GM12878 (cell line): ENCODE measurements around the gene NFAM1. TPM values are rescaled to one million over a fixed set of nuclear protein-coding genes. Genes with fewer than 3 reads are reported as not detected.
A peak's percentile ranks its signal among the peaks of the same experiment; 100 is the strongest.

Experiments used
- ATAC-seq: fragments of 200-7000 bp; cut with Tn5 transposase; 3 replicates; pipeline ENCODE4 v1.9.1; 2020; ENCODE audit warnings: mild to moderate bottlenecking, moderate library complexity
- BruUV-seq: library from RNA; stranded (reverse); fragments of 400-500 nt; replicated peaks from 2 replicates; lab custom pipeline; 2021; lab: Mats Ljungman, UMichigan
- CTCF ChIA-PET: fragments of 300-600 bp; sonication (Branson Sonifier 250); formaldehyde crosslinking; extraction: SDS; loops from one replicate; lab custom pipeline; 2021; ENCODE audit warnings: inconsistent platforms; lab: Yijun Ruan, JAX
- POLR2A ChIA-PET: fragments of 350-600 bp; formaldehyde crosslinking; extraction: SDS; loops from one replicate; lab custom pipeline; 2021; ENCODE audit warnings: inconsistent platforms; lab: Charles Lee
- RAD21 ChIA-PET: fragments of 300-600 bp; sonication (Branson Sonifier 250); formaldehyde crosslinking; loops from one replicate; lab custom pipeline; 2023; ENCODE audit warnings: antibody characterized with exemption; ENCODE audit not compliant: unreplicated experiment; lab: Charles Lee
- SMC1A ChIA-PET: fragments of 300-600 bp; sonication (Branson Sonifier 250); formaldehyde crosslinking; loops from one replicate; lab custom pipeline; 2023; ENCODE audit not compliant: unreplicated experiment, uncharacterized antibody; lab: Charles Lee
- DNase-seq: peaks from one replicate; pipeline ENCODE4 v3.0.0-alpha.2; 2011; ENCODE audit warnings: low read depth, low spot score
- FAIRE-seq: peaks from 3 replicates; lab custom pipeline; 2011; peaks lifted over from hg19 to GRCh38; lab: Jason Lieb, UNC
- H2AFZ ChIP-seq: 2 replicates; pipeline ENCODE4 v1.6.0; 2011; ENCODE audit warnings: low read depth, low read length, control low read depth; ENCODE audit not compliant: control insufficient read depth
- H3K27ac ChIP-seq: 2 replicates; pipeline ENCODE4 v1.5.1; 2011; ENCODE audit warnings: control low read depth; ENCODE audit not compliant: control insufficient read depth, insufficient read depth
- H3K27me3 ChIP-seq, 2 experiments: replicated peaks in 1 of 2; 2 replicates each; pipeline versions ENCODE4 v1.6.0 to v1.6.1; 2011; ENCODE audit warnings: low read length in 1 of 2; ENCODE audit not compliant: control insufficient read depth in 2 of 2, insufficient read depth in 2 of 2
- H3K36me3 ChIP-seq, 2 experiments: 2 replicates each; pipeline ENCODE4 v1.5.1; 2011; ENCODE audit warnings: low read length in 1 of 2; ENCODE audit not compliant: control insufficient read depth in 2 of 2, insufficient read depth in 2 of 2
- H3K4me1 ChIP-seq: 2 replicates; pipeline ENCODE4 v1.6.1; 2011; ENCODE audit warnings: mild to moderate bottlenecking, low read length, moderate library complexity, mixed read lengths; ENCODE audit not compliant: control insufficient read depth, insufficient read depth
- H3K4me2 ChIP-seq: 2 replicates; pipeline ENCODE4 v1.6.0; 2011; ENCODE audit warnings: control low read depth; ENCODE audit not compliant: control insufficient read depth, insufficient read depth
- H3K4me3 ChIP-seq: fragments of 200-600 bp; sonication (generic); 2 replicates; pipeline ENCODE4 v1.5.1; 2016
- H3K79me2 ChIP-seq: 2 replicates; pipeline ENCODE4 v1.6.0; 2011; ENCODE audit warnings: low read length; ENCODE audit not compliant: control insufficient read depth, insufficient read depth
- H3K9ac ChIP-seq: 2 replicates; pipeline ENCODE4 v1.8.0; 2011; ENCODE audit warnings: low read length, control low read depth, mixed read lengths; ENCODE audit not compliant: control insufficient read depth, insufficient read depth
- H3K9me3 ChIP-seq: replicated peaks from 3 replicates; pipeline ENCODE4 v1.5.1; 2011; ENCODE audit warnings: mild to moderate bottlenecking, low read length; ENCODE audit not compliant: control insufficient read depth, insufficient read depth
- H4K20me1 ChIP-seq: 2 replicates; pipeline ENCODE4 v1.6.0; 2011; ENCODE audit not compliant: control insufficient read depth, insufficient read depth
- DPF2 ChIP-seq: fragments of 450-650 bp; IDR thresholded peaks from 2 replicates; pipeline ENCODE4 v1.6.1; 2017; ENCODE audit warnings: mild to moderate bottlenecking
- WGBS: methylation state at CpG from one replicate; pipeline ENCODE4 v1.1.6; 2016; ENCODE audit warnings: low lambda C conversion rate; ENCODE audit not compliant: insufficient replicate concordance, insufficient coverage; ENCODE audit errors: missing lambda C conversion rate; 5-methylcytosine and 5-hydroxymethylcytosine counted together
- in situ Hi-C: fragments of 300-500 bp; cut with MboI; formaldehyde crosslinking; loops from 9 replicates; pipeline ENCODE4 v1.14.3; 2018; ENCODE audit warnings: mixed read lengths
- intact Hi-C: fragments of 100-400 bp; cut with micrococcal nuclease; formaldehyde crosslinking; loops from one replicate; pipeline ENCODE4 v1.14.2; 2022; ENCODE audit not compliant: unreplicated experiment
- polyA plus RNA-seq, 11 experiments: library from polyadenylated mRNA; depleted of rRNA in 4 of 11; unstranded in 6 of 11; stranded (reverse) in 5 of 11; fragments of >200 nt; fragmentation: Nextera tagmentation in 4 of 11; fragmentation: Illumina TruSeq in 1 of 11; extraction: Ambion mirVana in 4 of 11; extraction: Trizol in 1 of 11; gene quantifications; 1 replicate in 1 of 11; 2 replicates in 10 of 11; pipeline versions ENCODE4 v1.2.1 to v1.2.3, GENCODE V29; 2011 to 2016; ENCODE audit warnings: inconsistent platforms in 2 of 11, missing spikeins in 2 of 11, low read depth in 1 of 11
- total RNA-seq, 4 experiments: library from RNA; depleted of rRNA in 3 of 4; stranded (reverse); fragments of >200 nt in 3 of 4; fragmentation: Illumina TruSeq in 1 of 4; extraction: Trizol in 1 of 4; gene quantifications; 2 replicates each; pipeline versions ENCODE4 v1.2.1 to v1.2.3, GENCODE V29; 2013 to 2021
- TF ChIP-seq, protein P1 (sequence below): fragments of 450-650 bp; IDR thresholded peaks from 2 replicates; pipeline ENCODE4 v1.6.1; 2017; ENCODE audit warnings: mild to moderate bottlenecking, moderate library complexity

Gene NFAM1
- total and polyA plus RNA-seq, 10 of the 15 experiments (the other 5 are each of a cell fraction or from before 2014, with no cell fraction given), result 0.13 to 1.3 (median 0.24) TPM; not detected in 3

DNA sequence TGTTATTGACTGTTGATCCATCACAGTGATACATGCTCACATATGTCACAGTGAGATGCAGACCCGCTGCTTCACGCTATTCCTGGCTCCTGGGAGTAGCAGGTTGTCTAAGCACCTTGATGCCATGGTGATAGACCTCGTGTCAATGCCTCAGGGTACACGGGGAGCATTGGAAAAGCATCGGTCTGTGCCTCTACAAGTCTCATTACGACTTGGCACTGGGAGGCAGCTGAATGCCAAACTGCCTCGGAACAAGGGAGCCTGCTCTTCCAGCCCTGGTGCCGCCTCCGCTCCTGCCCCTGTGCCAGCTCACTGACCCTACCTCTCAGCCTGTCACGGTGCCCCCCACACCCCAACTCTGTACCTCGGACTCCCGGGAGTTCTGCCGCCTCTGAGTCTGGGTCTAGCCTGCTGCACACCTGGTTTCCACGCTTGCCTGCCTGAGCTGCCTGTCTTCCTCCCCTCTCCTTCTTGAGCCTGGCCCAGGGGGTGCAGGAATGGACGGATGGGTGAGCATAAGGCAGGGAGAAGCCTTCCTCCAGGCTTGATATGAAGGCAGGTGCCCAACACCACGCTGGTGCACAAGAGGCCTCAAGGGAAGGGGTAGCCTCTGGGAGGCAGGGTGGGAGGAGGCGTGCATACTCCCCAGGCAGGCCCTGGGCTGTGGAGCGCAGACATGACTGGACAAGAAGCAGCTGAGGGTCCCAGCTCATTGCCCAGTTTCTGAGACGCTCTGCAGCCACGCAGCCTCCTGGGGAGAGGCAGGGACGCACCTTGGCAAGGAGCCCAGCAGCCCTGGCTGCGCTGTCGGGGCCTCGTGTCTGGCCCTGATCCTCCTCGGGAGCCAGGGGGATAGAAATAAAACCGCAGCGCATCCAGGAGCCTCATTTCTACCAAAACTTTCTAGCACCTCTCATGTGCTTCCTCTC lies 1.8 kb upstream of the NFAM1 start:
- no peak overlapping the region for H3K4me3 ChIP-seq
- no peaks in the 10 kb centered on the region for H4K20me1 ChIP-seq
- BruUV-seq, result no TSS peak
- in situ Hi-C loops (no loop called here), intact Hi-C loops (no loop called here)
- ChIA-PET RAD21 (interaction anchor here (0.8 to 12.1 kb wide), 6 partner anchors 11 to 264 kb away, joined by 3 to 97 read pairs (median 4); no protein-coding TSS in a partner anchor), CTCF (interaction anchor here (0.7 to 11.9 kb wide), 8 partner anchors 9 to 343 kb away, joined by 3 to 133 read pairs (median 4); partner anchors contain the start of gene NDUFA6), SMC1A (interaction anchor here (1.1 to 7.1 kb wide), 5 partner anchors 10 to 340 kb away, joined by 3 to 132 read pairs (median 4); no protein-coding TSS in a partner anchor), POLR2A (interaction anchor here (0.8 to 4.2 kb wide), 3 partner anchors 10 to 251 kb away, joined by 3 to 38 read pairs (median 9); no protein-coding TSS in a partner anchor)
- FAIRE-seq, result no peak
- no peak overlapping the region for H2AFZ ChIP-seq
- no peaks in the 10 kb centered on the region for H3K36me3 ChIP-seq
- no peaks in the 10 kb centered on the region for H3K27me3 ChIP-seq
- H3K79me2 ChIP-seq, result peaks cover 6% of the 10 kb centered on the region
- no peaks in the 10 kb centered on the region; the same call in 1 of the 2 replicates for H3K4me1 ChIP-seq
- H3K27ac ChIP-seq, result no peak overlapping the region
- DNase-seq, result no peak
- H3K4me2 ChIP-seq, result no peak overlapping the region; the same call in 1 of the 2 replicates
- ATAC-seq, result no peak
- no peaks in the 10 kb centered on the region for H3K9me3 ChIP-seq
- 65% methylated on average over 24 of the region's 27 CpGs for WGBS
- H3K9ac ChIP-seq, result no peak overlapping the region; the same call in 1 of the 2 replicates
- 0 out of 2 replicates have a peak, but pooled peaks have one; percentile 3 for TF ChIP-seq DPF2
- TF ChIP-seq, protein P1, sequence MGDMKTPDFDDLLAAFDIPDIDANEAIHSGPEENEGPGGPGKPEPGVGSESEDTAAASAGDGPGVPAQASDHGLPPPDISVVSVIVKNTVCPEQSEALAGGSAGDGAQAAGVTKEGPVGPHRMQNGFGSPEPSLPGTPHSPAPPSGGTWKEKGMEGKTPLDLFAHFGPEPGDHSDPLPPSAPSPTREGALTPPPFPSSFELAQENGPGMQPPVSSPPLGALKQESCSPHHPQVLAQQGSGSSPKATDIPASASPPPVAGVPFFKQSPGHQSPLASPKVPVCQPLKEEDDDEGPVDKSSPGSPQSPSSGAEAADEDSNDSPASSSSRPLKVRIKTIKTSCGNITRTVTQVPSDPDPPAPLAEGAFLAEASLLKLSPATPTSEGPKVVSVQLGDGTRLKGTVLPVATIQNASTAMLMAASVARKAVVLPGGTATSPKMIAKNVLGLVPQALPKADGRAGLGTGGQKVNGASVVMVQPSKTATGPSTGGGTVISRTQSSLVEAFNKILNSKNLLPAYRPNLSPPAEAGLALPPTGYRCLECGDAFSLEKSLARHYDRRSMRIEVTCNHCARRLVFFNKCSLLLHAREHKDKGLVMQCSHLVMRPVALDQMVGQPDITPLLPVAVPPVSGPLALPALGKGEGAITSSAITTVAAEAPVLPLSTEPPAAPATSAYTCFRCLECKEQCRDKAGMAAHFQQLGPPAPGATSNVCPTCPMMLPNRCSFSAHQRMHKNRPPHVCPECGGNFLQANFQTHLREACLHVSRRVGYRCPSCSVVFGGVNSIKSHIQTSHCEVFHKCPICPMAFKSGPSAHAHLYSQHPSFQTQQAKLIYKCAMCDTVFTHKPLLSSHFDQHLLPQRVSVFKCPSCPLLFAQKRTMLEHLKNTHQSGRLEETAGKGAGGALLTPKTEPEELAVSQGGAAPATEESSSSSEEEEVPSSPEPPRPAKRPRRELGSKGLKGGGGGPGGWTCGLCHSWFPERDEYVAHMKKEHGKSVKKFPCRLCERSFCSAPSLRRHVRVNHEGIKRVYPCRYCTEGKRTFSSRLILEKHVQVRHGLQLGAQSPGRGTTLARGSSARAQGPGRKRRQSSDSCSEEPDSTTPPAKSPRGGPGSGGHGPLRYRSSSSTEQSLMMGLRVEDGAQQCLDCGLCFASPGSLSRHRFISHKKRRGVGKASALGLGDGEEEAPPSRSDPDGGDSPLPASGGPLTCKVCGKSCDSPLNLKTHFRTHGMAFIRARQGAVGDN, result no peak
